Measurements from ENCODE around the gene CYP4F22.

The CYP4F22 gene

GRCh38 chr19:15550929-15551292 is 42.6 kb downstream of the CYP4F22 start:
- Histone ChIP-seq H3K4me1 (ENCODE audit: control insufficient read depth, insufficient read depth, low read length, poor library complexity, severe bottlenecking) (peaks cover 13% of the 10 kb centered on the region), H3K9me3 (ENCODE audit: control insufficient read depth, low read length) (no peaks in the 10 kb centered on the region), H3K36me3 (ENCODE audit: control insufficient read depth, insufficient read depth, low read length) (no peaks in the 10 kb centered on the region), H3K27me3 (replicated peaks; ENCODE audit: control insufficient read depth, insufficient read depth, low read length, poor library complexity, severe bottlenecking) (no peaks in the 10 kb centered on the region), H3K4me3 (ENCODE audit: insufficient read depth, low read depth, low read length, poor library complexity, severe bottlenecking) (peak overlapping the region; percentile 73), H3K27ac (ENCODE audit: insufficient read depth, low read length, poor library complexity, severe bottlenecking) (peak overlapping the region; percentile 49)
- DNase-seq: no peak

- Histone ChIP-seq H3K27me3 (replicated peaks; ENCODE audit: control insufficient read depth, insufficient read depth, low read length, poor library complexity, severe bottlenecking) (no peaks in the 10 kb centered on the region), H3K4me3 (ENCODE audit: insufficient read depth, low read depth, low read length, poor library complexity, severe bottlenecking) (peak overlapping the region; percentile 73), H3K4me1 (ENCODE audit: control insufficient read depth, insufficient read depth, low read length, poor library complexity, severe bottlenecking) (peaks cover 15% of the 10 kb centered on the region), H3K9me3 (ENCODE audit: control insufficient read depth, low read length) (no peaks in the 10 kb centered on the region), H3K27ac (ENCODE audit: insufficient read depth, low read length, poor library complexity, severe bottlenecking) (peak overlapping the region; percentile 49), H3K36me3 (ENCODE audit: control insufficient read depth, insufficient read depth, low read length) (no peaks in the 10 kb centered on the region)
- peak; percentile 56 to 69 (median 63) for DNase-seq
These were observed 43.1 kb downstream of the CYP4F22 start for GRCh38 chr19:15551293-15552004.

- no peaks in the 10 kb centered on the region for H3K36me3 ChIP-seq (ENCODE audit: control insufficient read depth, insufficient read depth, low read length)
- H3K4me3 ChIP-seq (ENCODE audit: insufficient read depth, low read depth, low read length, poor library complexity, severe bottlenecking): no peak overlapping the region
- peaks cover 15% of the 10 kb centered on the region for H3K4me1 ChIP-seq (ENCODE audit: control insufficient read depth, insufficient read depth, low read length, poor library complexity, severe bottlenecking)
- H3K27ac ChIP-seq (ENCODE audit: insufficient read depth, low read length, poor library complexity, severe bottlenecking): no peak overlapping the region
- no peaks in the 10 kb centered on the region for H3K9me3 ChIP-seq (ENCODE audit: control insufficient read depth, low read length)
- H3K27me3 ChIP-seq (replicated peaks; ENCODE audit: control insufficient read depth, insufficient read depth, low read length, poor library complexity, severe bottlenecking): no peaks in the 10 kb centered on the region
- no peak for DNase-seq
These were observed 46.7 kb downstream of the CYP4F22 start for GRCh38 chr19:15555021-15555420.

- Histone ChIP-seq H3K4me3 (ENCODE audit: insufficient read depth, low read depth, low read length, poor library complexity, severe bottlenecking) (peak overlapping the region; percentile 36), H3K4me1 (ENCODE audit: control insufficient read depth, insufficient read depth, low read length, poor library complexity, severe bottlenecking) (peaks cover 10% of the 10 kb centered on the region), H3K27ac (ENCODE audit: insufficient read depth, low read length, poor library complexity, severe bottlenecking) (peak overlapping the region; percentile 52), H3K27me3 (replicated peaks; ENCODE audit: control insufficient read depth, insufficient read depth, low read length, poor library complexity, severe bottlenecking) (no peaks in the 10 kb centered on the region), H3K9me3 (ENCODE audit: control insufficient read depth, low read length) (no peaks in the 10 kb centered on the region), H3K36me3 (ENCODE audit: control insufficient read depth, insufficient read depth, low read length) (no peaks in the 10 kb centered on the region)
- peak; percentile 88 to 92 (median 92) for DNase-seq
These were observed 47.7 kb downstream of the CYP4F22 start for GRCh38 chr19:15555759-15556633.

- Histone ChIP-seq H3K27me3 (replicated peaks; ENCODE audit: control insufficient read depth, insufficient read depth, low read length, poor library complexity, severe bottlenecking) (peaks cover 3% of the 10 kb centered on the region), H3K4me3 (ENCODE audit: insufficient read depth, low read depth, low read length, poor library complexity, severe bottlenecking) (no peak overlapping the region), H3K27ac (ENCODE audit: insufficient read depth, low read length, poor library complexity, severe bottlenecking) (no peak overlapping the region), H3K4me1 (ENCODE audit: control insufficient read depth, insufficient read depth, low read length, poor library complexity, severe bottlenecking) (peaks cover 9% of the 10 kb centered on the region), H3K9me3 (ENCODE audit: control insufficient read depth, low read length) (no peaks in the 10 kb centered on the region), H3K36me3 (ENCODE audit: control insufficient read depth, insufficient read depth, low read length) (no peaks in the 10 kb centered on the region)
- DNase-seq: no peak
These were observed 48.4 kb downstream of the CYP4F22 start for GRCh38 chr19:15556634-15557181.

GRCh38 chr19:15557223-15557622 is 48.9 kb downstream of the CYP4F22 start:
- H3K4me3 ChIP-seq (ENCODE audit: insufficient read depth, low read depth, low read length, poor library complexity, severe bottlenecking): no peak overlapping the region
- no peak for DNase-seq
- no peak overlapping the region for H3K27ac ChIP-seq (ENCODE audit: insufficient read depth, low read length, poor library complexity, severe bottlenecking)
- H3K9me3 ChIP-seq (ENCODE audit: control insufficient read depth, low read length): no peaks in the 10 kb centered on the region
- H3K36me3 ChIP-seq (ENCODE audit: control insufficient read depth, insufficient read depth, low read length): no peaks in the 10 kb centered on the region
- peaks cover 9% of the 10 kb centered on the region for H3K4me1 ChIP-seq (ENCODE audit: control insufficient read depth, insufficient read depth, low read length, poor library complexity, severe bottlenecking)
- peaks cover 4% of the 10 kb centered on the region for H3K27me3 ChIP-seq (replicated peaks; ENCODE audit: control insufficient read depth, insufficient read depth, low read length, poor library complexity, severe bottlenecking)

GRCh38 chr19:15562145-15562544 is 53.8 kb downstream of the CYP4F22 start:
- H3K27me3 ChIP-seq (replicated peaks; ENCODE audit: control insufficient read depth, insufficient read depth, low read length, poor library complexity, severe bottlenecking): peaks cover 4% of the 10 kb centered on the region
- no peaks in the 10 kb centered on the region for H3K36me3 ChIP-seq (ENCODE audit: control insufficient read depth, insufficient read depth, low read length)
- no peaks in the 10 kb centered on the region for H3K9me3 ChIP-seq (ENCODE audit: control insufficient read depth, low read length)
- no peak for DNase-seq
- no peak overlapping the region for H3K27ac ChIP-seq (ENCODE audit: insufficient read depth, low read length, poor library complexity, severe bottlenecking)
- H3K4me1 ChIP-seq (ENCODE audit: control insufficient read depth, insufficient read depth, low read length, poor library complexity, severe bottlenecking): no peaks in the 10 kb centered on the region
- no peak overlapping the region for H3K4me3 ChIP-seq (ENCODE audit: insufficient read depth, low read depth, low read length, poor library complexity, severe bottlenecking)

- Histone ChIP-seq H3K9me3 (ENCODE audit: control insufficient read depth, low read length) (no peaks in the 10 kb centered on the region), H3K27me3 (replicated peaks; ENCODE audit: control insufficient read depth, insufficient read depth, low read length, poor library complexity, severe bottlenecking) (peaks cover 4% of the 10 kb centered on the region), H3K36me3 (ENCODE audit: control insufficient read depth, insufficient read depth, low read length) (no peaks in the 10 kb centered on the region), H3K4me3 (ENCODE audit: insufficient read depth, low read depth, low read length, poor library complexity, severe bottlenecking) (no peak overlapping the region), H3K4me1 (ENCODE audit: control insufficient read depth, insufficient read depth, low read length, poor library complexity, severe bottlenecking) (no peaks in the 10 kb centered on the region), H3K27ac (ENCODE audit: insufficient read depth, low read length, poor library complexity, severe bottlenecking) (no peak overlapping the region)
- no peak for DNase-seq
These were observed 54.5 kb downstream of the CYP4F22 start for GRCh38 chr19:15562861-15563260.

- Histone ChIP-seq H3K4me1 (ENCODE audit: control insufficient read depth, insufficient read depth, low read length, poor library complexity, severe bottlenecking) (no peaks in the 10 kb centered on the region), H3K9me3 (ENCODE audit: control insufficient read depth, low read length) (no peaks in the 10 kb centered on the region), H3K36me3 (ENCODE audit: control insufficient read depth, insufficient read depth, low read length) (no peaks in the 10 kb centered on the region), H3K27me3 (replicated peaks; ENCODE audit: control insufficient read depth, insufficient read depth, low read length, poor library complexity, severe bottlenecking) (peaks cover 4% of the 10 kb centered on the region), H3K4me3 (ENCODE audit: insufficient read depth, low read depth, low read length, poor library complexity, severe bottlenecking) (no peak overlapping the region), H3K27ac (ENCODE audit: insufficient read depth, low read length, poor library complexity, severe bottlenecking) (no peak overlapping the region)
- no peak for DNase-seq
These were observed 55.0 kb downstream of the CYP4F22 start for GRCh38 chr19:15563325-15563794.

- no peak overlapping the region for H3K4me3 ChIP-seq (ENCODE audit: insufficient read depth, low read depth, low read length, poor library complexity, severe bottlenecking)
- H3K9me3 ChIP-seq (ENCODE audit: control insufficient read depth, low read length): no peaks in the 10 kb centered on the region
- no peaks in the 10 kb centered on the region for H3K4me1 ChIP-seq (ENCODE audit: control insufficient read depth, insufficient read depth, low read length, poor library complexity, severe bottlenecking)
- DNase-seq: no peak
- no peak overlapping the region for H3K27ac ChIP-seq (ENCODE audit: insufficient read depth, low read length, poor library complexity, severe bottlenecking)
- peaks cover 6% of the 10 kb centered on the region for H3K27me3 ChIP-seq (replicated peaks; ENCODE audit: control insufficient read depth, insufficient read depth, low read length, poor library complexity, severe bottlenecking)
- H3K36me3 ChIP-seq (ENCODE audit: control insufficient read depth, insufficient read depth, low read length): no peaks in the 10 kb centered on the region
These were observed 55.6 kb downstream of the CYP4F22 start for GRCh38 chr19:15563931-15564330.

Data from effector memory CD4-positive, alpha-beta T cell (primary cell).